ENCODE measurements around the gene DAB1.

The DAB1 gene

GRCh38 chr1:56979986-56980755 is 443.7 kb downstream of the DAB1 start:
- H3K4me3 Mint-ChIP-seq = no peak overlapping the region
- peaks cover 20% of the 10 kb centered on the region for H3K27me3 Mint-ChIP-seq
- H3K27ac Mint-ChIP-seq (ENCODE audit: low read depth) = no peak overlapping the region
- H3K36me3 Mint-ChIP-seq (ENCODE audit: insufficient read depth) = peaks cover 2% of the 10 kb centered on the region
- no peak for ATAC-seq (replicated peaks; ENCODE audit: extremely low read depth, poor library complexity, severe bottlenecking)
- peaks cover 5% of the 10 kb centered on the region for H3K9me3 Mint-ChIP-seq
- no peak for DNase-seq (ENCODE audit: low spot score in 2 of 2)
- no peaks in the 10 kb centered on the region for H3K4me1 Mint-ChIP-seq

- peaks cover 5% of the 10 kb centered on the region for H3K9me3 Mint-ChIP-seq
- peaks cover 2% of the 10 kb centered on the region for H3K36me3 Mint-ChIP-seq (ENCODE audit: insufficient read depth)
- DNase-seq (ENCODE audit: low spot score in 2 of 2) (no peak), ATAC-seq (replicated peaks; ENCODE audit: extremely low read depth, poor library complexity, severe bottlenecking) (no peak)
- no peaks in the 10 kb centered on the region for H3K4me1 Mint-ChIP-seq
- H3K27me3 Mint-ChIP-seq = peaks cover 20% of the 10 kb centered on the region
- H3K27ac Mint-ChIP-seq (ENCODE audit: low read depth) = no peak overlapping the region
- no peak overlapping the region for H3K4me3 Mint-ChIP-seq
Observed at GRCh38 chr1:56978819-56979218, 445.0 kb downstream of the DAB1 start.

DNA sequence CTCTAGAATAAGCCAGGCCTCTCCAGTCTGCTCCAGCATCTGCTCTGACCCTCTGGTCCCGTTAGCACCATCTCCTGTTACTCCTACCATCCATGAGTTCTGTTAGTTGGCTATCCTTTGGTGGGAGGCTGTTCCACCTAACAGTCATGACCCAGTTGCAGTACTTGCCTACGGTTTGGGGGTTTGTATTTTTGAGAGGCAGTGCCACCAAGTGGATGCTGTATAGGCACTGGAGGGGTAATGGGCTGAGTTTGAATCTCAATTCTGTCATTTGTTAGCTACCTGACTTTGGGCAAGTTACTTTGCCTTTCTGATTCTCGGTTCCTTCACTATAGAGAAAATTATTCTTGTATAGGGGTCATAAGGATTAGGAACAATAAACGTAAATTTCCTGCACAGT is 445.9 kb downstream of the DAB1 start:
- H3K27ac Mint-ChIP-seq (ENCODE audit: low read depth) = no peak overlapping the region
- no peak overlapping the region for H3K4me3 Mint-ChIP-seq
- H3K27me3 Mint-ChIP-seq = peaks cover 20% of the 10 kb centered on the region
- DNase-seq (ENCODE audit: low spot score in 2 of 2) = no peak
- H3K4me1 Mint-ChIP-seq = no peaks in the 10 kb centered on the region
- peaks cover 5% of the 10 kb centered on the region for H3K9me3 Mint-ChIP-seq
- no peak for ATAC-seq (replicated peaks; ENCODE audit: extremely low read depth, poor library complexity, severe bottlenecking)
- peaks cover 2% of the 10 kb centered on the region for H3K36me3 Mint-ChIP-seq (ENCODE audit: insufficient read depth)

- DNase-seq (ENCODE audit: low spot score in 2 of 2) (no peak), ATAC-seq (replicated peaks; ENCODE audit: extremely low read depth, poor library complexity, severe bottlenecking) (no peak)
- Mint-ChIP-seq H3K27ac (ENCODE audit: low read depth) (no peak overlapping the region), H3K36me3 (ENCODE audit: insufficient read depth) (peaks cover 2% of the 10 kb centered on the region), H3K27me3 (peaks cover 6% of the 10 kb centered on the region), H3K4me3 (no peak overlapping the region), H3K9me3 (peaks cover 5% of the 10 kb centered on the region), H3K4me1 (no peaks in the 10 kb centered on the region)
Observed at GRCh38 chr1:56975446-56975845, 448.4 kb downstream of the DAB1 start.

GRCh38 chr1:56973923-56974742 is 449.7 kb downstream of the DAB1 start:
- ATAC-seq (replicated peaks; ENCODE audit: extremely low read depth, poor library complexity, severe bottlenecking) (no peak), DNase-seq (ENCODE audit: low spot score in 2 of 2) (no peak)
- Mint-ChIP-seq H3K27me3 (no peaks in the 10 kb centered on the region), H3K36me3 (ENCODE audit: insufficient read depth) (peaks cover 2% of the 10 kb centered on the region), H3K9me3 (peaks cover 5% of the 10 kb centered on the region), H3K4me3 (no peak overlapping the region), H3K4me1 (no peaks in the 10 kb centered on the region), H3K27ac (ENCODE audit: low read depth) (no peak overlapping the region)

GRCh38 chr1:56972976-56973375 is 450.9 kb downstream of the DAB1 start:
- Mint-ChIP-seq H3K36me3 (ENCODE audit: insufficient read depth) (peaks cover 2% of the 10 kb centered on the region), H3K27me3 (no peaks in the 10 kb centered on the region), H3K4me1 (no peaks in the 10 kb centered on the region), H3K4me3 (no peak overlapping the region), H3K27ac (ENCODE audit: low read depth) (no peak overlapping the region), H3K9me3 (peaks cover 5% of the 10 kb centered on the region)
- no peak for ATAC-seq (replicated peaks; ENCODE audit: extremely low read depth, poor library complexity, severe bottlenecking)
- no peak for DNase-seq (ENCODE audit: low spot score in 2 of 2)

DNA sequence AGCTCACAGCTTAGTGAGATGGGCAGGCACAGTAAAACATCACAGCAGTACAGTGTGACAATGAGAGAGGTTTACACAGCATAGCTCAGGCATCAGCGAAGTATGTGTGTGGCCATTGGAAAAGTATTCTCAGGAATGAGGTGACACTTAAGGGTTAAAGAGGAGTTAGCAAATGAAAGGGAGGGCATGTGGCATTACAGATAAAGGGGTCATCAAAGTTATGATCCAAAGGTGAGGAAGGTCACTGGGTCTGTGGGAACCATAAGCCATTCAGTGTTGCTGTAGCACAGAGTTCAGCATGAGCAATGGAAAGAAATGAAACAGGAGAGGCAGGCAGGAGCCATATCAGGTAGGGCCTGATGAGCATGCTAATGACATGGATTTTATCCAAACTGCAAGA is 453.6 kb downstream of the DAB1 start:
- Mint-ChIP-seq H3K4me3 (no peak overlapping the region), H3K27ac (ENCODE audit: low read depth) (no peak overlapping the region), H3K36me3 (ENCODE audit: insufficient read depth) (no peaks in the 10 kb centered on the region), H3K4me1 (no peaks in the 10 kb centered on the region), H3K9me3 (no peaks in the 10 kb centered on the region), H3K27me3 (no peaks in the 10 kb centered on the region)
- ATAC-seq (replicated peaks; ENCODE audit: extremely low read depth, poor library complexity, severe bottlenecking) = no peak
- no peak for DNase-seq (ENCODE audit: low spot score in 2 of 2)

DNA sequence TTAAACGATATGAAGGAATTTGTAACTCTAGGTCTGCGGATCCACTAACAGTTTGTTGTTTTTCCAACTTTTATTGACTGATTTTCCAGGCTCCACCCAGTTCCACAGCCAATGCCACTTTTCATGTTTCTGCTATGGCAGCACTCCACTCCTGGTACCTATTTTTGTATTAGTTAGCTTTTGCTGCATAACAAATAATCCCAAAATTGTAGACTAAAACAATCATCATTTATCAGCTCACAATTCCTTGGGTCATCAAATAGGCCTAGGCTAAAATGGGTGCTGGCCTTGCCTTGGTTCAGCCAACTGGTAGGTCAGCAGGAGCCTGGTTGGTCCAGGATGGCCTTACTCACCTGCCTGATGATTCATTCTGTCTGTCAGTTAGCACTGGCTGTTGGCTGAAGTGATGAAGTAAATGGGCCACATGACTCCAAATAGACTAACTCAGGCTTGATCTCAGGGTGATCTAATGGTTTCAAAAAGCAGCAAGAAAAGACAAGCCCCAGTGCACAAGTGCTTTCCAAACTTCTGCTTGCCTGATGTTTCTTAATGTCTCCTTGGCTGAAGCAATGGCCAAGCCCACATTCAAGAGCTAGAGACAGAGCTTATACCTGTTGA is 454.9 kb downstream of the DAB1 start:
- ATAC-seq (replicated peaks; ENCODE audit: extremely low read depth, poor library complexity, severe bottlenecking) (no peak), DNase-seq (ENCODE audit: low spot score in 2 of 2) (no peak)
- Mint-ChIP-seq H3K4me1 (no peaks in the 10 kb centered on the region), H3K36me3 (ENCODE audit: insufficient read depth) (no peaks in the 10 kb centered on the region), H3K27ac (ENCODE audit: low read depth) (no peak overlapping the region), H3K27me3 (no peaks in the 10 kb centered on the region), H3K4me3 (no peak overlapping the region), H3K9me3 (no peaks in the 10 kb centered on the region)

DNA sequence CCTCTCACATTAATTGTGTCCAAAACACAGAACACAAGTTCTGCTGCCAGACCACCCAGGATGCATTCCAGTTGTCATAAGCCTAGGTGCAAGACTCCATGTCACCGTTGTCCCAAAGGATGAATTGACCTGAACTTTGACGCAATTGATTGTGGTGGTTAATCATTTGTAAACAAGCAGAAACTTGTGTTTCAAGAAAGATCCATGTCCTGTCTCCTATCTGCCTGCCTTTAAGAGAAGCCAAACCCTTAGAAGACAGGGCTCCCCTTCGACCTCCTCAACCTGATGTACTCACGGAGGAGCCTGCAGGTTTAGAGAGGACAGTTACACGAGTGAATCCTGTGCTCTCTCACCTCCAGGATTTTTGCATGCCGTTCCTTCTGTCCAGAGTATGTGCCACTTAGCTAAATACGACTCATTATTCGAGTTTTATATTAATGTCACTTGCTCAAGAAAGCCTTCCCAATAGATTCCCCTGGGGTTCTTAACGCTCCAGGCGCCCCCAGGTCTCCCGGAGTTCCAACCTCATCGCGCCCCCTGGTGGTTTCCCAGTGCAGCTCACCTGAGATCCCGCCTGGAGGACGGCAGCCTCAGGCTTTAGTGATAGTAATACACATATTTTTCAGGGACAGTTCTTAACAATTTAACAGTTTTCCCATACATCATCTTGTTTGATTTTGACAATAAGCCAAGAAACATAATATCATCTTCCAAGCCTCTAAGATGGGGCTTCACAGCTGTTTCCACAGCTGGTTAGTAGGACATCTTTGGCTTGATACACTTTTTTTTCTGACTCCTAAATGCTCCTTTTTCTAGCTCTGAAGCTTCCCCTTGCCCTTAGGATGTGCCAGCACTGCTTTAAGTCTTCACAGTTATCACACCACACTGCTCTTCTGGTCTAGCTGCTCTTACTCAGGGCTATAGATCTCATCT is 455.7 kb downstream of the DAB1 start:
- no peaks in the 10 kb centered on the region for H3K27me3 Mint-ChIP-seq
- H3K9me3 Mint-ChIP-seq = no peaks in the 10 kb centered on the region
- ATAC-seq (replicated peaks; ENCODE audit: extremely low read depth, poor library complexity, severe bottlenecking) = no peak
- DNase-seq (ENCODE audit: low spot score in 2 of 2) = no peak
- no peak overlapping the region for H3K27ac Mint-ChIP-seq (ENCODE audit: low read depth)
- no peak overlapping the region for H3K4me3 Mint-ChIP-seq
- H3K36me3 Mint-ChIP-seq (ENCODE audit: insufficient read depth) = no peaks in the 10 kb centered on the region
- no peaks in the 10 kb centered on the region for H3K4me1 Mint-ChIP-seq

DNA sequence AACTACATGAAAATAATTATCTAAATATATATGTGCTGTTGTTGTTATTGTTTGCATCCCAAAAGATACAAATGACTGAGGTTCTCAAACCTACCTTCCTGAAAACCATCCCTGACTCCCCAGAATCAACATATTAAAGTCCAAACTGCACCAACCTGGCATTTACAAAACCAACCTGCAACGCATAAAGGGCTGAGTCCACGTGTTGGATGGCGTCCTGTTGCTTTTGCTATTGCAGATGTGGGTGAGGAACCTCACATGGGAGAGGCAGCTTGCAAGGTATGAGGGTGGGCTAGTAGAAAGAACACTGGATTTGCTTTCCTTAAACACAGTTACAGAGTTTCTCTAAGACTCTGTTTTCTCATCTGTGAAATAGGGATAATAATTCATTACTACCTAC is 456.5 kb downstream of the DAB1 start:
- Mint-ChIP-seq H3K27me3 (no peaks in the 10 kb centered on the region), H3K36me3 (ENCODE audit: insufficient read depth) (no peaks in the 10 kb centered on the region), H3K4me1 (no peaks in the 10 kb centered on the region), H3K27ac (ENCODE audit: low read depth) (no peak overlapping the region), H3K9me3 (no peaks in the 10 kb centered on the region), H3K4me3 (no peak overlapping the region)
- DNase-seq (ENCODE audit: low spot score in 2 of 2) = no peak
- no peak for ATAC-seq (replicated peaks; ENCODE audit: extremely low read depth, poor library complexity, severe bottlenecking)

DNA sequence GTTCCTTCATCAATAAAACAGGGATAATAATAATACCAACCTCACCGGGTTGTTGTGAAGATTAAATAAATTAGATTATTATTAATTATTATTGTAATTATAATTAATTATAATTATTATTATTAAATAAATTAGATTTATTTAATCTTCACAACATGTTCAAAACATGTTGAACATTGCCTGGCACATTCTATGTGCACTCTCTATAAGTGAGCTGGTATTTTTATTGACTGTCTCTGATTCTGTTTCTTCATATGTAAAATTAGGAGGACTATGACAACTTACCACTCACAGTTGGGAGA is 457.2 kb downstream of the DAB1 start:
- DNase-seq (ENCODE audit: low spot score in 2 of 2) = no peak
- no peaks in the 10 kb centered on the region for H3K9me3 Mint-ChIP-seq
- no peaks in the 10 kb centered on the region for H3K27me3 Mint-ChIP-seq
- no peak overlapping the region for H3K27ac Mint-ChIP-seq (ENCODE audit: low read depth)
- no peaks in the 10 kb centered on the region for H3K4me1 Mint-ChIP-seq
- no peaks in the 10 kb centered on the region for H3K36me3 Mint-ChIP-seq (ENCODE audit: insufficient read depth)
- ATAC-seq (replicated peaks; ENCODE audit: extremely low read depth, poor library complexity, severe bottlenecking) = no peak
- H3K4me3 Mint-ChIP-seq = no peak overlapping the region

DNA sequence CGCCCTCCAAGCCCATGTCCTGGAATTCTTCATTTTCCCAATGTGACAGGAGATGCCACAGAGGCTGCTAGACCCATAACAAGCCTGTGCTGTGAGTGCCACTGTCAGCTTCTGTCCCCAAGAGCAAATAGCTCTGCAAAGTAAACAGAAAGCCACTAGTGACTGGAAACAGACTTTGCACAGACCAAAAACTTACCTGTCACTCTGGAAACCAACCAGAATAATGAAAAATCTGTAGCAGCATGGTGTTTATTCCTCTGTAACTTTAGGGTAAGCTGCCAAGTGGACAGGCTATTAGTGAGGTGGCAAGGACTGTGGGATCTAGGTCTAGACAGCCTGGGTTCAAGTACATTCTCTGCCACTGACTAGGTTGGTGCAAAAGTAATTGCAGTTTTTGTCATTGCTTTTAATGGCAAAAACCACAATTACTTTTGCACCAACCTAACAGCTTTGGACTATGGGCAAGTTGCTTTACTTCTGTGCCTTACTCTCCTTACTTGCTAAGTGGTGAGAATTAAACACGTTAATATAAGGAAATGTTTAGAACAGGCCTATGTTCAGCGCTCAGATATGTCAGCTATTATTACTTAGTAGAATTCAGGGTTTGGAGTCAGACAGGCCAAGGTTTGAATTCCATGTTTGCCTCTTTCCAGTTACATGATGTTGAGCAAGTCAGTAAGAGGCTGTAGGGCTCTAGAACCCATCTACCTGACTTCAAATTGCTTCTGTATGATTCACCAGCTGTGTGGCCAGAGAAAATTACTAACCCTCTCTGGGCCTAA is 457.8 kb downstream of the DAB1 start, which contains the start of gene C8B:
Gene C8B (minus strand): TSS at position 100 of the 782 bp plus-strand sequence. CDS start 67 bp downstream, at position 33.
- no peak within 1 kb of the TSS for H3K27ac Mint-ChIP-seq (ENCODE audit: low read depth)
- ATAC-seq (replicated peaks; ENCODE audit: extremely low read depth, poor library complexity, severe bottlenecking) (no peak), DNase-seq (ENCODE audit: low spot score in 2 of 2) (no peak)
- H3K27me3 Mint-ChIP-seq = no peaks in the 10 kb centered on the region
- no peaks in the 10 kb centered on the region for H3K36me3 Mint-ChIP-seq (ENCODE audit: insufficient read depth)
- no peaks in the 10 kb centered on the region for H3K4me1 Mint-ChIP-seq
- no peak within 1 kb of the TSS for H3K4me3 Mint-ChIP-seq
- no peaks in the 10 kb centered on the region for H3K9me3 Mint-ChIP-seq

Measured in central memory CD8-positive, alpha-beta T cell (primary cell).